Measurements from ENCODE around the gene CAMLG. TPM values are rescaled to one million over a fixed set of nuclear protein-coding genes. Genes with fewer than 3 reads are reported as not detected.

CAMLG gene
- total RNA-seq, 6 experiments from 2014 or later = 8.2 to 16.9 (median 12.0) TPM

DNA sequence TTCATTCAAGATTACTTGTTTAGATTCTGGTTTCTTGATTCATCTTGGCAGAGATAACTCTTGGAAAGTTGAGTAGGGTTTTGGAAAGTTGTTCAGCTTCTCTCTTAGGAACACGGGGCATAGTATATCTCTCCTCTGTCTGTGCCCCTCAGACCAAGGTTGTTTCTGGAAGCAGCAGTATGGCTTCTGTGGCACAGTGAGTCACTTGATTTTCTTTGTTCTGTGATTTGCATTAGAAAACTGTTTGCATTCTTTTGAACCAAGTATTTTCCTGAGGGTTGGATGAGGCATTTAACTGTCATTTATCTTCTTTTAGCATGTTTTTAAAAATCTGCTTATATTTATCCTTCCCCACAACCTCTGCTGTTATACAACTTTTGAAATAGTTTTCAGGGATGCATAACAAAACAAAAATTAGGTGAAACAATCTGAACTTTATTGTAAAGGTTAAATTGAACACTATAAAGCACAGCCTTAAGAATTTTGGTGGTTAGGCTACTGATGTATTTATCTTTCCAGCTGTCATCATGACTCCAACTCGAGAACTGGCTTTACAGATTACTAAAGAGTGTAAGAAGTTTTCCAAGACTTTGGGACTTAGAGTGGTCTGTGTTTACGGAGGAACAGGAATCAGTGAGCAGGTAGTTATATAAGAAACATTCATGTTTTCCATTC, 46.7 kb downstream of the CAMLG start:
- ATAC-seq (no peak), DNase-seq (no peak)
- Histone ChIP-seq H3K4me3 (no peak overlapping the region), H3K4me1 (no peaks in the 10 kb centered on the region), H3K36me3 (peaks cover 6 to 85% (median 19%) of the 10 kb centered on the region in 4 donors), H3K9me3 (no peaks in the 10 kb centered on the region), H3K27ac (no peak overlapping the region), H3K27me3 (no peaks in the 10 kb centered on the region)
- 72% methylated on average over 3 of the region's 3 CpGs for WGBS (ENCODE audit: insufficient coverage, low coverage, low lambda C conversion rate, missing lambda C conversion rate)
- intact Hi-C loops (cut with DNase I) = no loop called here
- TF ChIP-seq, protein P1, sequence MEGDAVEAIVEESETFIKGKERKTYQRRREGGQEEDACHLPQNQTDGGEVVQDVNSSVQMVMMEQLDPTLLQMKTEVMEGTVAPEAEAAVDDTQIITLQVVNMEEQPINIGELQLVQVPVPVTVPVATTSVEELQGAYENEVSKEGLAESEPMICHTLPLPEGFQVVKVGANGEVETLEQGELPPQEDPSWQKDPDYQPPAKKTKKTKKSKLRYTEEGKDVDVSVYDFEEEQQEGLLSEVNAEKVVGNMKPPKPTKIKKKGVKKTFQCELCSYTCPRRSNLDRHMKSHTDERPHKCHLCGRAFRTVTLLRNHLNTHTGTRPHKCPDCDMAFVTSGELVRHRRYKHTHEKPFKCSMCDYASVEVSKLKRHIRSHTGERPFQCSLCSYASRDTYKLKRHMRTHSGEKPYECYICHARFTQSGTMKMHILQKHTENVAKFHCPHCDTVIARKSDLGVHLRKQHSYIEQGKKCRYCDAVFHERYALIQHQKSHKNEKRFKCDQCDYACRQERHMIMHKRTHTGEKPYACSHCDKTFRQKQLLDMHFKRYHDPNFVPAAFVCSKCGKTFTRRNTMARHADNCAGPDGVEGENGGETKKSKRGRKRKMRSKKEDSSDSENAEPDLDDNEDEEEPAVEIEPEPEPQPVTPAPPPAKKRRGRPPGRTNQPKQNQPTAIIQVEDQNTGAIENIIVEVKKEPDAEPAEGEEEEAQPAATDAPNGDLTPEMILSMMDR (IDR thresholded peaks at IDR 0.05) = no peak
- TF ChIP-seq POLR2A (IDR thresholded peaks at IDR 0.05) = no peak

DNA sequence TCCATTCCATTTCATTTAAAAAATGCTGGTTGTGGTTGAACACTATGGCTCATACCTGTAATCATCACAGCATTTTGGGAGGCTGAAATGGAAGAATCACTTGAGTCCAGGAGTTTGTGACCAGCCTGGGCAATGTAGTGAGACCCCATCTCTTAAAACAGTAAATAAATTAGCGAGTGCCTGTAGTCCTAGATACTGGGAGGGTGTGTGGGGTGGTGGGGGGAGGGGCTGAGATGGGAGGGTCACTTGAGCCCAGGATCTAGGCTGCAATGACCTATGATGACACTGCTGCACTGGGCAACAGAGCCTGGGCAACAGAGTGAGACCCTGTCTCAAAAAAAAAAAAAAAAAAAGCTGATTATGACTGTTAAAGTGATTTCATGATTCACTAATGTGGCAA, 49.3 kb downstream of the CAMLG start:
- Histone ChIP-seq H3K9me3 (no peaks in the 10 kb centered on the region), H3K27me3 (no peaks in the 10 kb centered on the region), H3K27ac (no peak overlapping the region), H3K4me1 (no peaks in the 10 kb centered on the region), H3K36me3 (peaks cover 6 to 85% (median 24%) of the 10 kb centered on the region in 4 donors), H3K4me3 (no peak overlapping the region)
- DNase-seq = no peak
- TF ChIP-seq, protein P1 (IDR thresholded peaks at IDR 0.05) = no peak
- no peak for TF ChIP-seq POLR2A (IDR thresholded peaks at IDR 0.05)
- ATAC-seq = no peak
- 100% methylated on average over 1 of the region's 1 CpG for WGBS (ENCODE audit: insufficient coverage, low coverage, low lambda C conversion rate, missing lambda C conversion rate)
- intact Hi-C loops (cut with DNase I) = no loop called here

DNA sequence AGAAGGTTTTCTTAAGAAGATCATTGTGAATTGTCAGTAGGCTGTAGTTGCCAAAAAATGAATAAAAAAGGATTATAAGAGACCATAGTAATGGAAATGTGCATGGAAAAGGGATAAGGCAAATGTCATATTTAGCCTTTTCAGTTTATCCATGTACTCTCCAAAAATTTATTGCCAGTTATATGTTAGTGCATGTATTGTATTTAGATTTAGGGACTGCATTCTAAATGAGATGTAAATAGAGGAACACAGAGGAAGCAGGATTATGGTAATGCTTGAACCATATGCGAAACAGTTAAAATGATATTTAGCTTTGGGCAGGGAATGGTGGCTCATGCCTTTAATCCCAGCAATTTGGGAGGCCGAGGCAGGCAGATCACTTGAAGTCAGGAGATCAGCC, 53.2 kb downstream of the CAMLG start:
- Histone ChIP-seq H3K4me3 (no peak overlapping the region), H3K4me1 (no peaks in the 10 kb centered on the region), H3K36me3 (peaks cover 5 to 76% (median 30%) of the 10 kb centered on the region in 4 donors), H3K27me3 (no peaks in the 10 kb centered on the region), H3K27ac (no peak overlapping the region), H3K9me3 (no peaks in the 10 kb centered on the region)
- ATAC-seq = no peak
- 100% methylated on average over 1 of the region's 2 CpGs for WGBS (ENCODE audit: insufficient coverage, low coverage, low lambda C conversion rate, missing lambda C conversion rate)
- intact Hi-C loops (cut with DNase I) = no loop called here
- no peak for DNase-seq
- TF ChIP-seq, protein P1 (IDR thresholded peaks at IDR 0.05) = no peak
- TF ChIP-seq POLR2A (IDR thresholded peaks at IDR 0.05) = no peak

DNA sequence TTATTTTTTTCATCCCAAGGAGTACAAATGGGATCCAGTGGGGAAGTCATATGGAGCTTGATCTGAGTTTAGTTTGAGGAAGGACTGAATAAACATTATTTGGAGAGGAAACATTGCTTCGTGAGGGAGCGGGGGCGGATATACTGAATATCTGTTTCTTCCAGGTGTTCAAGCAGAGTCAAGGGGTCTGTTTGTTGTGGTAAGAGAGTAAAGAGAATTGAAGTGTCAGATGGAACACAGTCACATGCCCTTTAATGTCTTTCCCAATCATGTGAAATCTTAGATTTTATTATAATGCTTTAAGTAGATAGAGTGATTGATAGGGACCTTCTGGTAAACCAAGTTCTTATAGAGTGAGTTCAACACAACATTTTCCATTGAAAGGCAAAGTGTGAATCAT, 53.9 kb downstream of the CAMLG start:
- peaks cover 5 to 76% (median 31%) of the 10 kb centered on the region in 4 donors for H3K36me3 ChIP-seq
- H3K27ac ChIP-seq = no peak overlapping the region
- no peaks in the 10 kb centered on the region for H3K27me3 ChIP-seq
- no peak for DNase-seq
- 94% methylated on average over 3 of the region's 3 CpGs for WGBS (ENCODE audit: insufficient coverage, low coverage, low lambda C conversion rate, missing lambda C conversion rate)
- no peaks in the 10 kb centered on the region for H3K4me1 ChIP-seq
- TF ChIP-seq POLR2A (IDR thresholded peaks at IDR 0.05) = no peak
- intact Hi-C loops (cut with DNase I) = no loop called here
- H3K9me3 ChIP-seq = no peaks in the 10 kb centered on the region
- ATAC-seq = no peak
- H3K4me3 ChIP-seq = no peak overlapping the region

DNA sequence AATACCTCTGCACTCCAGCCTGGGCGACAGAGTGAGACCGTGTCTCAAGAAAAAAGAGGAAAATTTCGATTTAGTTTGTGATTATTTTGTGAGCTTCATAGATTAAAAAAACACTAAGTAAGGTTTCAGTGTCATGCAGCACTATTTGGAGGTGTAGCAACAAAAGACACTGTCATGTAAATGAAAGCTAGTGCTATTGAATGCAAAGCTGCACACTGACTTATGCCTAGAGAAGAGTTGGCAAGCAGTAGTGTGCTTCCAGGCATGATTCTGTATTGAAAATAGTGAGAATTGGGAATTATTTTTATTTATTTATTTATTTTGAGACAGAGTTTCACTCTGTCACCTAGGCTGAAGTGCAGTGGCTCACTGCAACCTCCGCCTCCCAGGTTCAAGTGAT, 54.8 kb downstream of the CAMLG start:
- Histone ChIP-seq H3K27ac (no peak overlapping the region), H3K4me3 (no peak overlapping the region), H3K27me3 (no peaks in the 10 kb centered on the region), H3K9me3 (no peaks in the 10 kb centered on the region), H3K36me3 (peaks cover 5 to 81% (median 31%) of the 10 kb centered on the region in 4 donors), H3K4me1 (no peaks in the 10 kb centered on the region)
- TF ChIP-seq, protein P1 (IDR thresholded peaks at IDR 0.05) = no peak
- TF ChIP-seq POLR2A (IDR thresholded peaks at IDR 0.05) = no peak
- ATAC-seq = no peak
- DNase-seq = no peak
- 94% methylated on average over 4 of the region's 4 CpGs for WGBS (ENCODE audit: insufficient coverage, low coverage, low lambda C conversion rate, missing lambda C conversion rate)
- intact Hi-C loops (cut with DNase I) = no loop called here
